PC-9 (cell line): Measurements from ENCODE around the gene TMEM88. TPM values are rescaled to one million over a fixed set of nuclear protein-coding genes. Genes with fewer than 3 reads are reported as not detected.

Source experiments
- BruUV-seq: library from RNA; stranded (reverse); fragments of 400-500 nt; replicated peaks from 2 replicates; lab custom pipeline; 2021; lab: Mats Ljungman, UMichigan
- CTCF ChIA-PET: fragments of 300-600 bp; sonication (Branson Sonifier 250); formaldehyde crosslinking; loops from one replicate; lab custom pipeline; 2022; ENCODE audit warnings: antibody characterized with exemption; lab: Charles Lee
- POLR2A ChIA-PET: fragments of 300-600 bp; sonication (Branson Sonifier 250); formaldehyde crosslinking; loops from one replicate; lab custom pipeline; 2022; ENCODE audit warnings: antibody characterized with exemption; ENCODE audit not compliant: unreplicated experiment; lab: Charles Lee
- DNase-seq, 2 experiments: peaks; one replicate each; pipeline versions ENCODE4 v3.0.0 to v3.0.0-alpha.2; 2015 to 2022; ENCODE audit warnings: mixed read lengths in 1 of 2
- H2AFZ ChIP-seq: fragments of 200-600 bp; sonication (generic); 2 replicates; pipeline ENCODE4 v1.8.1; 2017; ENCODE audit warnings: antibody characterized with exemption
- H3F3A ChIP-seq: fragments of 200-600 bp; sonication (generic); 2 replicates; pipeline ENCODE4 v1.8.1; 2017; ENCODE audit warnings: antibody characterized with exemption, mild to moderate bottlenecking, low read depth; ENCODE audit not compliant: insufficient read depth
- H3K27ac ChIP-seq: fragments of 200-600 bp; sonication (generic); 2 replicates; pipeline ENCODE4 v1.6.1; 2016; ENCODE audit warnings: mixed run types
- H3K27me3 ChIP-seq: fragments of 200-600 bp; sonication (generic); 2 replicates; pipeline ENCODE4 v1.6.1; 2016; ENCODE audit warnings: low read depth, mixed run types; ENCODE audit not compliant: insufficient read depth
- H3K36me3 ChIP-seq: fragments of 200-600 bp; sonication (generic); 2 replicates; pipeline ENCODE4 v1.6.1; 2016; ENCODE audit warnings: low read depth, mixed run types
- H3K4me1 ChIP-seq: fragments of 200-600 bp; sonication (generic); replicated peaks from 2 replicates; pipeline ENCODE4 v1.6.1; 2016; ENCODE audit warnings: mixed run types; ENCODE audit not compliant: insufficient read depth
- H3K4me2 ChIP-seq: fragments of 200-600 bp; sonication (generic); 2 replicates; pipeline ENCODE4 v1.6.1; 2017; ENCODE audit warnings: mixed run types
- H3K4me3 ChIP-seq: fragments of 200-600 bp; sonication (generic); 2 replicates; pipeline ENCODE4 v1.6.1; 2016; ENCODE audit warnings: mixed run types
- H3K79me2 ChIP-seq: fragments of 200-600 bp; sonication (generic); 2 replicates; pipeline ENCODE4 v1.6.1; 2017; ENCODE audit warnings: low read depth, mixed run types
- H3K9me2 ChIP-seq: fragments of 200-600 bp; sonication (generic); 2 replicates; pipeline ENCODE4 v1.8.1; 2017; ENCODE audit warnings: mild to moderate bottlenecking; ENCODE audit not compliant: insufficient read depth
- H3K9me3 ChIP-seq: fragments of 200-600 bp; sonication (generic); 2 replicates; pipeline ENCODE4 v1.8.1; 2016; ENCODE audit warnings: low read depth; ENCODE audit not compliant: insufficient read depth
- H4K20me1 ChIP-seq: fragments of 200-600 bp; sonication (generic); 2 replicates; pipeline ENCODE4 v1.8.1; 2017; ENCODE audit not compliant: insufficient read depth
- CTCF ChIP-seq: fragments of 200-600 bp; sonication (generic); conservative IDR thresholded peaks from 2 replicates; pipeline ENCODE4 v1.6.1; 2017; ENCODE audit warnings: mixed run types, antibody characterized with exemption, mild to moderate bottlenecking, moderate library complexity
- EZH2 ChIP-seq: fragments of 200-600 bp; sonication (generic); IDR thresholded peaks from 2 replicates; pipeline ENCODE4 v1.8.0; 2017; ENCODE audit warnings: antibody characterized with exemption, low read depth
- intact Hi-C: fragments of 100-400 bp; cut with micrococcal nuclease; formaldehyde crosslinking; loops from one replicate; pipeline ENCODE4 v1.10.0; 2022; ENCODE audit not compliant: unreplicated experiment
- total RNA-seq: library from RNA; stranded (reverse); gene quantifications from 2 replicates; pipeline ENCODE4 v1.2.3, GENCODE V29; 2021

TMEM88 gene
- total RNA-seq, 1 experiment from 2014 or later = 3.1 TPM

- no peaks in the 10 kb centered on the region for H3K9me3 ChIP-seq
- H3F3A ChIP-seq = peaks cover 30% of the 10 kb centered on the region
- intact Hi-C loops = loop anchor here (1.0 to 10.0 kb wide), 4 partner anchors 44 to 304 kb away; partner anchors contain the start of genes CNTROB, MPDU1 and TRAPPC1
- H3K9me2 ChIP-seq = no peaks in the 10 kb centered on the region
- H2AFZ ChIP-seq = peak within 1 kb of the TSS; percentile 73
- DNase-seq = peak; percentile 82 to 84
- POLR2A ChIA-PET = interaction anchor here (0.6 kb wide), 2 partner anchors 44 to 113 kb away, joined by 4 read pairs; no protein-coding TSS in a partner anchor
- peaks cover 23% of the 10 kb centered on the region for H3K4me1 ChIP-seq
- peak within 1 kb of the TSS; percentile 80 for H3K27ac ChIP-seq
- H3K36me3 ChIP-seq = no peaks in the 10 kb centered on the region; the same call in 1 of the 2 replicates
- peak within 1 kb of the TSS; percentile 99 for H3K4me2 ChIP-seq
- TF ChIP-seq EZH2 = no peak
- no peak for TF ChIP-seq CTCF
- no peaks in the 10 kb centered on the region for H3K27me3 ChIP-seq
- no TSS peak for BruUV-seq
- H4K20me1 ChIP-seq = peaks cover 4% of the 10 kb centered on the region; the same call in 1 of the 2 replicates
- CTCF ChIA-PET = interaction anchor here (0.9 kb wide), 1 partner anchor 25 kb away, joined by 4 read pairs; no protein-coding TSS in a partner anchor
- peak within 1 kb of the TSS; percentile 84 for H3K4me3 ChIP-seq
- peaks cover 38% of the 10 kb centered on the region for H3K79me2 ChIP-seq
Measured at GRCh38 chr17:7888184-7888920, 33.5 kb downstream of the TMEM88 start, which contains the start of gene CHD3. Gene CHD3, plus strand, starts transcription at chr17:7888789. Its CDS starts 212 bp downstream, at chr17:7889001.

DNA sequence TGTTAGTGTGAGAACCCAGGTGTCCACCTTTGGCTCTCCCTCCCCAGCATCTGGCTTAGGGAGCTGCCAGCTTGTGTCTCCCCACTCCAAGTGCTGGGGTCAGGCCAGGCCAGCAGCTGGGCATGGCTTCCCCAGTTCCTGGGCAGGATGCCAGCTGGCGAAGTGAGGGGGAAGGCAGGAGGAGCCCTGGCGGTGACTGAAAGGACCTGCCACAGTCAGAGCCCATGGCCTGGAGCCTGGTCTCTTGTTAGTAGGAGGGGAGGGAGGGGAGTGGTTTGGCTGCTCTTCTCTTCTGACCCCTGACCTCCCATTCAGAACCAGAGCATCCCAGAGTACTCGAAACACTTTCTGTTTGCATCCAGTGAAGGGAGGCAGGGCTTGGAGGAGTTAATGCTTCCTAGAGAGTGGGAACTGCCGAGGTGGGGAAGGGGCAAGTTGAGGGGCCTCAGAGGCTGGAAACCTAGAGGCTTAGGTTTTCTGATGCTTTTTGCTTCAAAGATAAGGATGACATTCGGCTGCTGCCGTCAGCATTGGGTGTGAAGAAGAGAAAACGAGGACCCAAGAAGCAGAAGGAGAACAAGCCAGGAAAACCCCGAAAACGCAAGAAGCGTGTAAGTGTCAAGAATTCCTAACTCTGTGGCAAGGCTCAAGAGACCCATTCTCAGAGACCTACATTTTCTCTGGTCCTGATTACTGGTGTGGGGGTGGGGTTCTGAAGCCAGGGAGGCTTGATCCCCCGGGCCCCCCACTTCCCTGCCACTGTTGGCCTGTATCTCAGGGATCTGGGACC lies 34.5 kb downstream of the TMEM88 start:
- Histone ChIP-seq H3K27me3 (no peaks in the 10 kb centered on the region), H3F3A (peaks cover 30% of the 10 kb centered on the region), H3K4me1 (peaks cover 17% of the 10 kb centered on the region), H3K79me2 (peaks cover 38% of the 10 kb centered on the region), H3K4me3 (peak overlapping the region; percentile 84; the same call in 1 of the 2 replicates), H3K27ac (peak overlapping the region; percentile 80), H3K9me2 (no peaks in the 10 kb centered on the region), H3K9me3 (no peaks in the 10 kb centered on the region), H3K4me2 (peak overlapping the region; percentile 99), H2AFZ (no peak overlapping the region), H3K36me3 (no peaks in the 10 kb centered on the region; the same call in 1 of the 2 replicates), H4K20me1 (peaks cover 4% of the 10 kb centered on the region; the same call in 1 of the 2 replicates)
- POLR2A ChIA-PET = interaction anchor here (0.6 kb wide), 1 partner anchor 112 kb away, joined by 4 read pairs; no protein-coding TSS in a partner anchor
- DNase-seq = peak; percentile 83 to 98
- TF ChIP-seq EZH2 = no peak
- TF ChIP-seq CTCF = peak; percentile 43; the same call in 1 of the 2 replicates
- CTCF ChIA-PET = interaction anchor here (0.9 kb wide), 1 partner anchor 26 kb away, joined by 4 read pairs; no protein-coding TSS in a partner anchor
- no TSS peak for BruUV-seq
- intact Hi-C loops = loop anchor here (2.0 to 10.0 kb wide), 3 partner anchors 43 to 305 kb away; partner anchors contain the start of genes CNTROB, MPDU1 and TRAPPC1
